WTC11 (cell line): ENCODE measurements around the gene CBFA2T3.

ENCODE experiments used
- ATF2 ChIP-seq: sonication (generic); formaldehyde crosslinking; IDR thresholded peaks from 2 replicates; pipeline ENCODE4 v1.8.1; 2022; ENCODE audit warnings: low read depth, missing genetic modification reagents, borderline replicate concordance
- CBFB ChIP-seq: sonication (generic); formaldehyde crosslinking; IDR thresholded peaks from 2 replicates; pipeline ENCODE4 v1.8.1; 2022; ENCODE audit warnings: mild to moderate bottlenecking, low read depth, missing genetic modification reagents
- CTCF ChIP-seq: fragments of 200-600 bp; IDR thresholded peaks from 2 replicates; pipeline ENCODE4 v1.8.0; 2022; ENCODE audit warnings: antibody characterized with exemption
- ESRRA ChIP-seq: sonication (generic); formaldehyde crosslinking; IDR thresholded peaks from 2 replicates; pipeline ENCODE4 v1.8.1; 2022; ENCODE audit warnings: mild to moderate bottlenecking, missing genetic modification reagents, borderline replicate concordance
- HMGA2 ChIP-seq: fragments of 250-450 bp; sonication (Bioruptor Pico); IDR thresholded peaks from 2 replicates; pipeline ENCODE4 v1.4.0; 2021; ENCODE audit warnings: mild to moderate bottlenecking, moderate library complexity
- JUN ChIP-seq: sonication (generic); formaldehyde crosslinking; IDR thresholded peaks from 2 replicates; pipeline ENCODE4 v1.8.0; 2023; ENCODE audit warnings: mild to moderate bottlenecking, missing genetic modification reagents
- SP1 ChIP-seq: sonication (generic); formaldehyde crosslinking; conservative IDR thresholded peaks from 2 replicates; pipeline ENCODE4 v1.8.1; 2022; ENCODE audit warnings: missing genetic modification reagents
- USF1 ChIP-seq: sonication (generic); formaldehyde crosslinking; IDR thresholded peaks from 2 replicates; pipeline ENCODE4 v1.8.0; 2022; ENCODE audit warnings: mild to moderate bottlenecking, missing genetic modification reagents
- ZBTB21 ChIP-seq: sonication (generic); formaldehyde crosslinking; IDR thresholded peaks from 2 replicates; pipeline ENCODE4 v1.8.1; 2023; ENCODE audit warnings: mild to moderate bottlenecking, missing genetic modification reagents, borderline replicate concordance
- ZNF425 ChIP-seq: fragments of 250-450 bp; sonication (Bioruptor Pico); conservative IDR thresholded peaks from 2 replicates; pipeline ENCODE4 v1.9.0; 2021; ENCODE audit warnings: mild to moderate bottlenecking
- ZNF512 ChIP-seq: sonication (generic); formaldehyde crosslinking; IDR thresholded peaks from 2 replicates; pipeline ENCODE4 v1.8.1; 2022; ENCODE audit warnings: missing genetic modification reagents, borderline replicate concordance

GRCh38 chr16:88879788-88880055 is 97.3 kb downstream of the CBFA2T3 start:
- TF ChIP-seq SP1 (no peak), ZNF425 (CRISPR knock-in tag) (no peak), ZNF512 (CRISPR knock-in tag) (no peak), CBFB (CRISPR knock-in tag) (no peak), ATF2 (CRISPR knock-in tag) (no peak), USF1 (no peak), HMGA2 (CRISPR knock-in tag) (no peak), ZBTB21 (CRISPR knock-in tag) (no peak), ESRRA (CRISPR knock-in tag) (no peak), JUN (CRISPR knock-in tag) (no peak), CTCF (no peak)
